ENCODE measurements around the gene CDK5RAP3.

CDK5RAP3 gene

DNA sequence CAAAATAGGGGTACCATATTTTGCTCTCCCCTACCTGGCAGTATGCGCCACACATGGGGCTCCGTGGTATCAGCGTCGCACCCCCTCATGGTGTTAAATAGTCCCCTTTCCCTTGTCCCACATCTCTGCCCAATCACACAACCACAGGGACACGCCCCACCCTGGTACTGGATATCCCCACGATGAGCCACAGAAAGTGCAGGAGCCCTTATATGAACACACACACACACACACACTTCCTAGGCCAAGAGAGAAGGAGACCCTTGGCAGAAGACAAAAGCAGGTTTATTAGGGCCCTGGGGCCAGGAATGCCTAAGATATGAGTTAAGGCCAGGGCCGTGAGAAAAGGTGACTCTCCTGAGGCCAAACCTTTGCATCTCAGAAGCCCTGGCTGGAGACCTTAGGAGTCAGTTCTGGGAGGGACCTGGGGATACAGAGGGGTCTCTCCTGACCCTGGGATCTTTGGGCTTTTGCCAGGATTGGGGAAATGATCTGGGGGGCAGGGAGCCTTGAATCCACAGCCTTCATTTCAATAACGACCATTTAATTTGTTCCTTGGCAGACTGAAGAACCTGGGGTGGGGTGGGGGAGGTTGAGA, 55.1 kb downstream of the CDK5RAP3 start:
- no peak for TF ChIP-seq PAX5 (IDR thresholded peaks at IDR 0.05; ENCODE audit: insufficient read depth, low read length, severe bottlenecking)
- TF ChIP-seq TAF1 (IDR thresholded peaks at IDR 0.05; ENCODE audit: low read depth, low read length) = no peak
- no peak for TF ChIP-seq POLR2AphosphoS5 (IDR thresholded peaks at IDR 0.05; ENCODE audit: low read depth, low read length)
- TF ChIP-seq POLR2A (IDR thresholded peaks at IDR 0.05; ENCODE audit: low read depth, low read length) = no peak
- no peak for TF ChIP-seq SPI1 (IDR thresholded peaks at IDR 0.05; ENCODE audit: low read depth, low read length)
- TF ChIP-seq POU2F2 (IDR thresholded peaks at IDR 0.05; ENCODE audit: low read depth, low read length) = no peak
- no peak for DNase-seq (ENCODE audit: insufficient read length, low spot score)
- FAIRE-seq = no peak

DNA sequence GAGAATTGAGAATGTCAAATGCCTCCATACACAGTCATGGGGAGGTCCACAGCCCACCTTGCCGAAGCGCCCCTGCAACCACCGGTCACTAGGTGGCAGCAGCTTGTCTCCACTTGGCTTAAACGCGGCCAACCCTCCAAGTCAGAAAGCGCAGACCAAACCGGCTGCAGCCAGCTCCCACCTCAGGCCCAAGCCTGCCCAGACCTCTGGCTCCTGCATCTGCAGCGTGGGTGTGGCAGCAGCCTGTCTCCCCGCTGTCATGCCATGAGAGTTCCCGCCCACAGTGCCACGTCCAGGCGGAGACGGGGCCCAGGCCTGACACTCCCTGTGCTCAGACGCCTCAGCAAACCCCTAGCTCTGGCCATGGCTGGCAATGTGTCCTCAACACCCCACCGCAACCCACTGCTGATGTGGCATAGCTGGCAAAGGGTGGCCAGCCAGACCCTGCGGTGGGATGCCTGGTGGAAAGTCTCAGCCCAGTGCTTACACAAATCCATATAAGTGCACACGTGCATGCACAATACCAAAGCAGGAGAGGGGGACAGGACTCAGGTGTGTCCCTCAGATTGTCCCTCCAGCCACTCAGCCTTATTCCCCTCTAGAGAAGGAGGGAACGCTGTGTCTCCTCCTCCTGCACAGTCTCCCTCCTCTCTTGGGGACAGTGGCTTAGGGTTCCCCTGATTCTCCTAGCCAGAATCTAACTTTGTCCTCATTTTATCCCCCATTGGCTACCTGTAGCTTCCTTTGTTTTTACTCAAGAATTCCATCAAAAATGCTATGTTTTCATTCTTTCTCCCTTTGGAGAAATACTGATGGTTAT, 55.8 kb downstream of the CDK5RAP3 start:
- DNase-seq (ENCODE audit: insufficient read length, low spot score) (peak; percentile 78), FAIRE-seq (peak; percentile 96)
- no peak for TF ChIP-seq PAX5 (IDR thresholded peaks at IDR 0.05; ENCODE audit: insufficient read depth, low read length, severe bottlenecking)
- TF ChIP-seq SPI1 (IDR thresholded peaks at IDR 0.05; ENCODE audit: low read depth, low read length) = no peak
- no peak for TF ChIP-seq TAF1 (IDR thresholded peaks at IDR 0.05; ENCODE audit: low read depth, low read length)
- no peak for TF ChIP-seq POLR2AphosphoS5 (IDR thresholded peaks at IDR 0.05; ENCODE audit: low read depth, low read length)
- no peak for TF ChIP-seq POU2F2 (IDR thresholded peaks at IDR 0.05; ENCODE audit: low read depth, low read length)
- TF ChIP-seq POLR2A (IDR thresholded peaks at IDR 0.05; ENCODE audit: low read depth, low read length) = no peak

DNA sequence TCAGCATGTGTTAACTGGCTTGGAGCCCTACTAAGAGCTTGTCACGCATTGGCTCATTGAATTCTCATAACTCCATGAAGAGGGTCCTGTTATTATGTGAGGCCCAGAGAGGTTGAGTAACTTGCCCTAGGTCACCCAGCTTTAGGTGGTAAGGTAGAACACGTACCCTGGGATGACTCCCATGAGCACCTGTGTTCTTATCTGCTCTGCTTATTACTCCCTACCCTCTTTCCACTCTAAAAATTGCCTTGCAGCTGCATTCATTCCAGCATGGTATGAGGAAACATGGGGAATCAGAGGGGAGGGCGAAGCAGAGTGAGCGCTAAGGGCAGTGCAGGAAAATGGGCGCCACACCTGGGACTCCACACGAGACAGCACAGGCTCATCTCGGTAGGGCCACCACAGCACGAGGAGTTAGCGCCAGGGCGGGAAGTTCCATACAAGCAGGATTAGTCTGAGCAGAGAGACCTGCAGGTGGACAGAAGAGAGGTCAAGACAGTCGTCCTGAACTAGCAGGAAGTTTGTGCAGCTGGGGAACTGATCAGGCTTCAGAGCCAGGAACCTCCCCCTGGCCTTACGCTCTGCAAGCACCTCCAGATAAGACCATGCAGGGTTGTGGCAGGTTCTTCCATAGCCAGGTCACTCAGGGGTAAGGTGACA, 56.5 kb downstream of the CDK5RAP3 start:
- TF ChIP-seq POU2F2 (IDR thresholded peaks at IDR 0.05; ENCODE audit: low read depth, low read length) (no peak), PAX5 (IDR thresholded peaks at IDR 0.05; ENCODE audit: insufficient read depth, low read length, severe bottlenecking) (no peak), POLR2AphosphoS5 (IDR thresholded peaks at IDR 0.05; ENCODE audit: low read depth, low read length) (no peak), SPI1 (IDR thresholded peaks at IDR 0.05; ENCODE audit: low read depth, low read length) (no peak), TAF1 (IDR thresholded peaks at IDR 0.05; ENCODE audit: low read depth, low read length) (no peak), POLR2A (IDR thresholded peaks at IDR 0.05; ENCODE audit: low read depth, low read length) (no peak)
- FAIRE-seq (no peak), DNase-seq (ENCODE audit: insufficient read length, low spot score) (no peak)

DNA sequence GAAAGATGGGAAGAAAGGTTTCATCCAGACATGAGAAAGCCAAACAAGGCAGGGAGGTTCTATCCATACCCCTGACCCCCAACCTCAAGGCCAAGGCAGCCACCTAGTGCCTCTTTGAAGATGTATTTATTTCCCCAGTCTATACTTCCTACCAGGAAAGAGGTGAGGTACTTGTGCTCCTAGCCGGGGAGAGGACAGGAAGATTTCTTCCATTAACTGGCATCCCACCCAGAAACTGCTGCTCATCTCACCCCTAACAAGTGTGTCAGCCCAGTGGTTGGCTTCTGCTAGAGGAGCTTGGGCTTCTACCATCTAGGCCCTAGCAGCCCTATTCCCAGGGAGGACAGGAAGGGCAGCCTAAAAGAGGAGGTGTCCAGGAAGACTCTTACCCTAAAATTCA, 57.8 kb downstream of the CDK5RAP3 start:
- FAIRE-seq = no peak
- TF ChIP-seq SPI1 (IDR thresholded peaks at IDR 0.05; ENCODE audit: low read depth, low read length) = no peak
- TF ChIP-seq POLR2A (IDR thresholded peaks at IDR 0.05; ENCODE audit: low read depth, low read length) = no peak
- no peak for TF ChIP-seq POLR2AphosphoS5 (IDR thresholded peaks at IDR 0.05; ENCODE audit: low read depth, low read length)
- no peak for TF ChIP-seq POU2F2 (IDR thresholded peaks at IDR 0.05; ENCODE audit: low read depth, low read length)
- TF ChIP-seq TAF1 (IDR thresholded peaks at IDR 0.05; ENCODE audit: low read depth, low read length) = no peak
- no peak for TF ChIP-seq PAX5 (IDR thresholded peaks at IDR 0.05; ENCODE audit: insufficient read depth, low read length, severe bottlenecking)
- DNase-seq (ENCODE audit: insufficient read length, low spot score) = no peak

DNA sequence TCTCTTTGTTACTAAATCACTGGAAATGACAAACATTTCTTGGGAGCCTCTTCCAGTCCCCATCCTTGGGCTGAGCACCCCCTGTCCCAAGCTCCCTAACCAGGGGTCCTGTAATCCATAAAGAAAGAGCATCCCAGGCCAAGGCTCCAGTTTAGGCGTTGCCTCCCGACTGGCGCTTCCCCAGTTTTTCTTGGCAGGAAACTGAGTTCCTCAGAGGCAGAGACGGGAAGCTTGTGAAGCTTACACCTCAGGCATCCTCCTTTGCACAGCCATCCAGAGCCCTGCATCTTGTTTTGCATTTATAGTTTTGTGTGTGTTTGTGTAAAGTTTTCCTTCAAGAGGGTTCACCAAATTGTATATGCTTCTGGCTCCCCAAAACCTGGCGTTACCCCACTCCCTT, 59.6 kb downstream of the CDK5RAP3 start:
- FAIRE-seq = no peak
- TF ChIP-seq TAF1 (IDR thresholded peaks at IDR 0.05; ENCODE audit: low read depth, low read length) (no peak), POLR2AphosphoS5 (IDR thresholded peaks at IDR 0.05; ENCODE audit: low read depth, low read length) (no peak), SPI1 (IDR thresholded peaks at IDR 0.05; ENCODE audit: low read depth, low read length) (no peak), PAX5 (IDR thresholded peaks at IDR 0.05; ENCODE audit: insufficient read depth, low read length, severe bottlenecking) (no peak), POLR2A (IDR thresholded peaks at IDR 0.05; ENCODE audit: low read depth, low read length) (no peak), POU2F2 (IDR thresholded peaks at IDR 0.05; ENCODE audit: low read depth, low read length) (no peak)
- DNase-seq (ENCODE audit: insufficient read length, low spot score) = no peak

All from GM12891 (cell line).